Osteocyte (in vitro differentiated cells): ENCODE results near the gene TCN1. TPM values are rescaled to one million over a fixed set of nuclear protein-coding genes. Genes with fewer than 3 reads are reported as not detected.

ENCODE experiments used
- DNase-seq: peaks from one replicate; pipeline ENCODE4 v3.0.0; 2021; ENCODE audit warnings: mixed read lengths; ENCODE audit not compliant: unreplicated experiment; ENCODE audit errors: extremely low spot score
- H3K27ac Mint-ChIP-seq: one replicate; pipeline ENCODE4 v1.8.0; 2021; ENCODE audit warnings: mild to moderate bottlenecking, mixed read lengths; ENCODE audit not compliant: unreplicated experiment
- H3K27me3 Mint-ChIP-seq: one replicate; pipeline ENCODE4 v1.8.0; 2021; ENCODE audit warnings: mixed read lengths; ENCODE audit not compliant: unreplicated experiment
- H3K36me3 Mint-ChIP-seq: one replicate; pipeline ENCODE4 v1.8.0; 2021; ENCODE audit warnings: mixed read lengths; ENCODE audit not compliant: unreplicated experiment
- H3K4me1 Mint-ChIP-seq: one replicate; pipeline ENCODE4 v1.8.0; 2021; ENCODE audit warnings: mixed read lengths; ENCODE audit not compliant: unreplicated experiment
- H3K4me3 Mint-ChIP-seq: one replicate; pipeline ENCODE4 v1.8.0; 2021; ENCODE audit warnings: mild to moderate bottlenecking, moderate library complexity, mixed read lengths; ENCODE audit not compliant: unreplicated experiment
- H3K9me3 Mint-ChIP-seq: one replicate; pipeline ENCODE4 v1.8.0; 2021; ENCODE audit warnings: mixed read lengths; ENCODE audit not compliant: unreplicated experiment
- CTCF ChIP-seq: fragments of 200-600 bp; sonication (generic); IDR thresholded peaks from 2 replicates; pipeline ENCODE4 v1.5.0; 2021; ENCODE audit warnings: antibody characterized with exemption, mild to moderate bottlenecking, moderate library complexity
- total RNA-seq: library from RNA; stranded (reverse); gene quantifications from 2 replicates; pipeline ENCODE4 v1.2.1, GENCODE V29; 2021

Gene TCN1
- total RNA-seq, 1 donor from 2014 or later, result not detected

- Mint-ChIP-seq H3K27ac (no peak overlapping the region), H3K4me1 (no peaks in the 10 kb centered on the region), H3K27me3 (peaks cover 2% of the 10 kb centered on the region), H3K36me3 (no peaks in the 10 kb centered on the region), H3K9me3 (no peaks in the 10 kb centered on the region), H3K4me3 (no peak overlapping the region)
- no peak for TF ChIP-seq CTCF
- no peak for DNase-seq
Observed at GRCh38 chr11:59847626-59848025, 18.7 kb downstream of the TCN1 start.

GRCh38 chr11:59846556-59846955, 19.7 kb downstream of the TCN1 start:
- DNase-seq, result no peak
- Mint-ChIP-seq H3K4me1 (no peaks in the 10 kb centered on the region), H3K4me3 (no peak overlapping the region), H3K9me3 (no peaks in the 10 kb centered on the region), H3K27ac (no peak overlapping the region), H3K36me3 (no peaks in the 10 kb centered on the region), H3K27me3 (peaks cover 2% of the 10 kb centered on the region)
- no peak for TF ChIP-seq CTCF

- Mint-ChIP-seq H3K4me3 (no peak within 1 kb of the TSS), H3K27ac (no peak within 1 kb of the TSS), H3K27me3 (peaks cover 2% of the 10 kb centered on the region), H3K4me1 (no peaks in the 10 kb centered on the region), H3K9me3 (no peaks in the 10 kb centered on the region), H3K36me3 (no peaks in the 10 kb centered on the region)
- no peak for TF ChIP-seq CTCF
- DNase-seq, result no peak
Observed at GRCh38 chr11:59845399-59845798, 20.9 kb downstream of the TCN1 start, which contains the start of gene CBLIF. Gene CBLIF, minus strand, starts transcription at chr11:59845499. Its CDS starts 46 bp downstream, at chr11:59845453.

- H3K9me3 Mint-ChIP-seq, result no peaks in the 10 kb centered on the region
- no peak overlapping the region for H3K4me3 Mint-ChIP-seq
- no peak overlapping the region for H3K27ac Mint-ChIP-seq
- H3K4me1 Mint-ChIP-seq, result no peaks in the 10 kb centered on the region
- no peak for TF ChIP-seq CTCF
- no peak for DNase-seq
- peaks cover 2% of the 10 kb centered on the region for H3K27me3 Mint-ChIP-seq
- no peaks in the 10 kb centered on the region for H3K36me3 Mint-ChIP-seq
Observed at GRCh38 chr11:59842316-59842715, 24.0 kb downstream of the TCN1 start.

GRCh38 chr11:59841514-59841913, 24.8 kb downstream of the TCN1 start:
- no peak for TF ChIP-seq CTCF
- DNase-seq, result no peak
- Mint-ChIP-seq H3K36me3 (no peaks in the 10 kb centered on the region), H3K27ac (no peak overlapping the region), H3K4me1 (no peaks in the 10 kb centered on the region), H3K27me3 (peaks cover 2% of the 10 kb centered on the region), H3K4me3 (no peak overlapping the region), H3K9me3 (no peaks in the 10 kb centered on the region)
